SK-N-SH treated with all-trans-retinoic acid at 6 μM for 48 hours (cell line): Measurements from ENCODE around the gene LTBP4.

Experiments
- ATAC-seq: fragments of 200-7000 bp; cut with Tn5 transposase; 3 replicates; pipeline ENCODE4 v1.9.1; 2020; ENCODE audit warnings: mild to moderate bottlenecking, moderate library complexity
- ARNTL ChIP-seq: fragments of 450-650 bp; formaldehyde crosslinking; IDR thresholded peaks from 2 replicates; pipeline ENCODE4 v1.5.0; 2020; ENCODE audit warnings: low read depth, mild to moderate bottlenecking, moderate library complexity, borderline replicate concordance
- BACH2 ChIP-seq: fragments of 250-450 bp; sonication (Bioruptor Pico); IDR thresholded peaks from 2 replicates; pipeline ENCODE4 v1.9.0; 2021; ENCODE audit warnings: mild to moderate bottlenecking, borderline replicate concordance
- CREB5 ChIP-seq: fragments of 250-450 bp; sonication (Bioruptor Pico); IDR thresholded peaks from 2 replicates; pipeline ENCODE4 v1.5.1; 2020; ENCODE audit warnings: low read depth, mild to moderate bottlenecking, moderate library complexity
- CSDC2 ChIP-seq: fragments of 250-450 bp; sonication (Bioruptor Pico); IDR thresholded peaks from 2 replicates; pipeline ENCODE4 v1.5.0; 2020; ENCODE audit warnings: mild to moderate bottlenecking, moderate library complexity
- CSRNP3 ChIP-seq: fragments of 250-450 bp; sonication (Bioruptor Pico); IDR thresholded peaks from 2 replicates; pipeline ENCODE4 v1.5.1; 2021; ENCODE audit warnings: mild to moderate bottlenecking, moderate library complexity
- ESRRG ChIP-seq: fragments of 250-450 bp; sonication (Bioruptor Pico); IDR thresholded peaks from 2 replicates; pipeline ENCODE4 v1.6.1; 2021; ENCODE audit warnings: mild to moderate bottlenecking
- GLIS3 ChIP-seq: fragments of 250-450 bp; sonication (Bioruptor Pico); IDR thresholded peaks from 2 replicates; pipeline ENCODE4 v1.5.0; 2020; ENCODE audit warnings: mild to moderate bottlenecking, moderate library complexity
- ISL1 ChIP-seq: fragments of 250-450 bp; sonication (Bioruptor Pico); IDR thresholded peaks from 2 replicates; pipeline ENCODE4 v2.1.2; 2022; ENCODE audit warnings: mild to moderate bottlenecking, moderate library complexity
- OSR1 ChIP-seq: fragments of 250-450 bp; sonication (Bioruptor Pico); IDR thresholded peaks from 2 replicates; pipeline ENCODE4 v1.8.0; 2022; ENCODE audit warnings: moderate library complexity, mild to moderate bottlenecking, inconsistent platforms
- PATZ1 ChIP-seq: fragments of 250-450 bp; sonication (Bioruptor Pico); IDR thresholded peaks from 2 replicates; pipeline ENCODE4 v1.8.0; 2020; ENCODE audit warnings: mild to moderate bottlenecking, moderate library complexity, borderline replicate concordance
- POU6F1 ChIP-seq: fragments of 250-450 bp; sonication (Bioruptor Pico); IDR thresholded peaks from 2 replicates; pipeline ENCODE4 v1.8.0; 2021; ENCODE audit warnings: low read depth, mild to moderate bottlenecking, moderate library complexity, borderline replicate concordance
- RARB ChIP-seq: fragments of 250-450 bp; sonication (Bioruptor Pico); IDR thresholded peaks from 2 replicates; pipeline ENCODE4 v1.8.0; 2021; ENCODE audit warnings: mild to moderate bottlenecking, moderate library complexity
- SNAI2 ChIP-seq: fragments of 250-450 bp; sonication (Bioruptor Pico); IDR thresholded peaks from 2 replicates; pipeline ENCODE4 v1.5.0; 2020; ENCODE audit warnings: mild to moderate bottlenecking, moderate library complexity
- TCF4 ChIP-seq: fragments of 250-450 bp; sonication (Bioruptor Pico); IDR thresholded peaks from 2 replicates; pipeline ENCODE4 v1.8.0; 2021; ENCODE audit warnings: mild to moderate bottlenecking, moderate library complexity, borderline replicate concordance
- TOX ChIP-seq: fragments of 250-450 bp; sonication (Bioruptor Pico); IDR thresholded peaks from 2 replicates; pipeline ENCODE4 v1.8.0; 2021; ENCODE audit warnings: mild to moderate bottlenecking, moderate library complexity, borderline replicate concordance
- TSHZ2 ChIP-seq: fragments of 250-450 bp; sonication (Bioruptor Pico); IDR thresholded peaks from 2 replicates; pipeline ENCODE4 v1.5.0; 2020; ENCODE audit warnings: mild to moderate bottlenecking, moderate library complexity
- ZC3H10 ChIP-seq: fragments of 250-450 bp; sonication (Bioruptor Pico); IDR thresholded peaks from 2 replicates; pipeline ENCODE4 v1.5.1; 2021; ENCODE audit warnings: mild to moderate bottlenecking, moderate library complexity
- ZNF70 ChIP-seq: fragments of 450-650 bp; formaldehyde crosslinking; IDR thresholded peaks from 2 replicates; pipeline ENCODE4 v1.5.0; 2020; ENCODE audit warnings: mild to moderate bottlenecking, moderate library complexity
- ZNF8 ChIP-seq: fragments of 450-650 bp; formaldehyde crosslinking; IDR thresholded peaks from 2 replicates; pipeline ENCODE4 v1.5.0; 2020; ENCODE audit warnings: mild to moderate bottlenecking, moderate library complexity

Gene LTBP4

GRCh38 chr19:40642051-40642706 lies 41.0 kb downstream of the LTBP4 start:
- TF ChIP-seq SNAI2 (CRISPR knock-in tag) (no peak), ISL1 (CRISPR knock-in tag) (no peak), CSRNP3 (CRISPR knock-in tag) (no peak), TCF4 (no peak), POU6F1 (CRISPR knock-in tag) (no peak), GLIS3 (CRISPR knock-in tag) (no peak), ZC3H10 (no peak), BACH2 (CRISPR knock-in tag) (no peak), OSR1 (CRISPR knock-in tag) (no peak), RARB (CRISPR knock-in tag) (no peak), TSHZ2 (CRISPR knock-in tag) (no peak), ZNF8 (CRISPR knock-in tag) (no peak), TOX (CRISPR knock-in tag) (no peak), CSDC2 (no peak)
- ATAC-seq = no peak

- no peak for TF ChIP-seq ZNF8 (CRISPR knock-in tag)
- no peak for TF ChIP-seq TCF4
- TF ChIP-seq POU6F1 (CRISPR knock-in tag) = no peak
- TF ChIP-seq ESRRG (CRISPR knock-in tag) = no peak
- TF ChIP-seq ZC3H10 = no peak
- TF ChIP-seq GLIS3 (CRISPR knock-in tag) = no peak
- TF ChIP-seq PATZ1 (CRISPR knock-in tag) = no peak
Observed at GRCh38 chr19:40642757-40643305, 41.7 kb downstream of the LTBP4 start.

GRCh38 chr19:40646743-40647254 lies 45.6 kb downstream of the LTBP4 start:
- no peak for ATAC-seq

More at GRCh38 chr19:40642757-40643305, 41.7 kb downstream of the LTBP4 start:
- no peak for ATAC-seq

More at GRCh38 chr19:40646743-40647254, 45.6 kb downstream of the LTBP4 start:
- TF ChIP-seq TCF4 (no peak), GLIS3 (CRISPR knock-in tag) (no peak), BACH2 (CRISPR knock-in tag) (no peak), CSRNP3 (CRISPR knock-in tag) (no peak), ARNTL (CRISPR knock-in tag) (no peak), POU6F1 (CRISPR knock-in tag) (no peak), SNAI2 (CRISPR knock-in tag) (no peak), CREB5 (CRISPR knock-in tag) (no peak), ZNF70 (CRISPR knock-in tag) (no peak), RARB (CRISPR knock-in tag) (no peak), OSR1 (CRISPR knock-in tag) (no peak)
